ENCODE results near the gene TLR1.

DNA sequence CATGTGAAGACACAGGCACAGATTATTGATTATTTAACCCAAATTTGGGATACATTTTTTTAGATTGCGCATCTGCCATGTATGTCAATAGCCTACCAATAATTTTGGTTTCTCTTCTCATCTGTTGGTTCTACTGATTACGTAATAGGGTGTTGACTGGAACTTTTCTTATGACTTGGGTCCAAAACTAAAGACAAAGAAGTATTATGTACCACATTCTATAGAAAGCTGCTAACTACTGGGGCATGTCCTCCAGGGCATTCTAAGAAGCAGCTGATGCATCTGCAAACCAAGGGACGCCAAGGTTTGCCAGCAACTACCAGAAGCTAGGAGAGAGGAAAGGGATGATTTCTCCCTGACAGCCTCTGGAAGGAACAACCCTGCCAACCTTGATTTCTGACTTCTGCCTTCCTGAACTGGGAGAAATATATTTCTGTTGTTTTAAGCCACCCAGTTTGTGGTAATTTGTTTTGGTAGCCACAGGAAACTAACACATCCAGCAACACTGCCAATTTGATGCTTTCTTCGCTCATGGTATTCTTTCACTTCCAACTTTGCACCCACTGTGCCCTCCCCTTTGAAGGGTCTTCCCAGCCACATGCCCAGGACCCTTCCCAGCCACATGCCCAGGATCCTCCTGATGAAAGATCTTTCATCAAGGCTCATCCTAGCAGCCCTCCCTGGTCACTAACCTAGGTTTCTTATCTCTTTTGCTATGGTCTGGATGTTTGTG lies 15.9 kb upstream of the TLR1 start:
- TF ChIP-seq CTCF (IDR thresholded peaks at IDR 0.05) = no peak
- no peak for TF ChIP-seq POLR2A (IDR thresholded peaks at IDR 0.05)
